HK-2 (cell line): ENCODE data around the gene GJB5.
"Not testable (repeated sequence)": the region's sequence is repeated elsewhere in the genome, so short reads cannot be mapped to it uniquely, and the experiment has no call there.

ENCODE experiments used
- DNase-seq: peaks from one replicate; pipeline ENCODE4 v3.0.0-alpha.2; 2018; ENCODE audit not compliant: unreplicated experiment

The GJB5 gene

GRCh38 chr1:34754964-34755637 lies at the start of gene GJB5:
GJB5 (plus strand) TSS chr1:34755047; CDS start chr1:34757331, 2,284 bp downstream.
- DNase-seq = no peak

- no peak for DNase-seq
These were observed 49.8 kb upstream of the GJB5 start for GRCh38 chr1:34705077-34705476.

- no peak for DNase-seq
These were observed 46.7 kb upstream of the GJB5 start for GRCh38 chr1:34708106-34708505.

GRCh38 chr1:34709547-34709946 lies 45.3 kb upstream of the GJB5 start:
- DNase-seq = no peak

- DNase-seq = no peak
These were observed 44.0 kb upstream of the GJB5 start for GRCh38 chr1:34710812-34711211.

- DNase-seq = no peak
These were observed 43.4 kb upstream of the GJB5 start for GRCh38 chr1:34711485-34711884.

GRCh38 chr1:34712007-34712688 lies 42.7 kb upstream of the GJB5 start:
- DNase-seq = no peak

GRCh38 chr1:34713443-34713842 lies 41.4 kb upstream of the GJB5 start:
- DNase-seq = no peak

- no peak for DNase-seq
These were observed 40.5 kb upstream of the GJB5 start for GRCh38 chr1:34714386-34714785.

GRCh38 chr1:34715139-34715538 lies 39.7 kb upstream of the GJB5 start:
- no peak for DNase-seq

GRCh38 chr1:34721241-34721640 lies 33.6 kb upstream of the GJB5 start:
- no peak for DNase-seq

- DNase-seq = no peak
These were observed 33.0 kb upstream of the GJB5 start for GRCh38 chr1:34721646-34722355.

GRCh38 chr1:34726861-34727260 lies 28.0 kb upstream of the GJB5 start:
- DNase-seq = no peak

- no peak for DNase-seq
These were observed 24.4 kb upstream of the GJB5 start for GRCh38 chr1:34730485-34730884.

GRCh38 chr1:34732831-34733230 lies 22.0 kb upstream of the GJB5 start:
- DNase-seq = not testable (repeated sequence)

GRCh38 chr1:34736692-34737091 lies 18.2 kb upstream of the GJB5 start:
- DNase-seq = no peak

GRCh38 chr1:34737236-34737635 lies 17.6 kb upstream of the GJB5 start:
- not testable (repeated sequence) for DNase-seq

- no peak for DNase-seq
These were observed 15.2 kb upstream of the GJB5 start for GRCh38 chr1:34739613-34740012.

GRCh38 chr1:34740161-34740868 lies 14.5 kb upstream of the GJB5 start:
- DNase-seq = no peak

- DNase-seq = peak; percentile 82
These were observed 12.1 kb upstream of the GJB5 start for GRCh38 chr1:34742667-34743270.

- no peak for DNase-seq
These were observed 11.1 kb upstream of the GJB5 start for GRCh38 chr1:34743775-34744174.

GRCh38 chr1:34744851-34745250 lies 10.0 kb upstream of the GJB5 start:
- no peak for DNase-seq
